DMS79 (cell line): Measurements from ENCODE around the gene ZSWIM6.
"Not testable (repeated sequence)": the region's sequence is repeated elsewhere in the genome, so short reads cannot be mapped to it uniquely, and the experiment has no call there.

ENCODE experiments used
- DNase-seq: peaks from one replicate; lab custom pipeline; 2025; lab: John Stamatoyannopoulos, UW

Gene ZSWIM6

DNA sequence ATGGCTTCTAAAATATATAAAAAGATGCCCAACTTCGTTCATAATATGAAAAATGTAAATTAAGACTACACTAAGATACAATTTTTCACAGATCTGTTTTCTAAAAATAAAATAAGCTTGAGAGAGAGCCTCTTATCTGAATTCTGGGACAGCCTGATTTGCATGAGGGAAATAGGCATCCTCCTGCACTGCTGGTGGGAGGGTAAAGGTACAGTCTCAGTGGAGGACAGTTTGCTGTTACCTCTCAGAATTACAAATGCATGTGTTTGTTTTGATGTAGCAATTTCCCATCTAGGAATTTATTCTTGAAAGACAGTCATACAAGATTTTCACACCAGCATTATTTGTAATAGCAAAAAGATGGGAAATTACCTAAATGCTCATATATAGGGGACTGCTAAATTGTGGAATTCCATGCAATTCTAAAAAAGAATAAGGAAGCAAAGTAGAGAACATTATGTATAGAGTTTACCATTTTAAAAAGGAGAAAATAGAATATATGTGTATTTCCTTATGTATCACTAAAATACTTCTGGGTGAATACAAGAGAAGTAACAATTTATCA, 75.7 kb downstream of the ZSWIM6 start:
- no peak for DNase-seq

DNA sequence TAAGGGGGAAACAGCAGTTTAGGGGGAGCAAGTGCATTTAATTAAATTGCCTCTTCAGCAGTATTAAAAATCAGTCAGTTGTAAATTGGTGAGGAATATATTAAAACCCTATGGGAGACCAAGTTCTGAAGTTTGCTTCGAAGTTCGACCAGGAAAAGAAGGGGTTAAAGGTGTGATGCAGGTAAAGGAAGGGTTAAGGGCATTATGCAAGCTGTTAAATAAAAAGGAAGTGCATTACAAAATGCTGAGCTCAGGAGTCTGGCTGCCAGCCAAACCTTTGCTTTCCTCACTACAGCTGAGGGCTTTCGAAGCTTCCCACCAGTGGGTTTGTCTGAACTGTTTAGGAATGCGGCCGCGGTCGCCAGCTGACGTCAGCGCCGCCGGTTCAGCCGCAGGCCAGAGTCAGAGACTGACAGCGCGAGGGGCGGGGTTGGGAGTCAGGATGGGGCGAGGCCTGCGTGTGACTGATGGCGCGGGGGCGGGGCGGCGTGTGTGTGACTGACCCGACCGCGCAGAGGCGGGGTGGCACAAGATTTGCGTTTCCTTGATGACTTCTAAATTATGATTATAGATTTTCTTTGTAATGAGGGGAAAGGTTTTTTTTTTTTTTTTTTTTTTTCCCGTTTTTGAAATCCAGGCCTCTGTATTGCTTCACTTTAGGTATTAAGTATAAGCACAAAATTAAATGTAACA, 76.6 kb downstream of the ZSWIM6 start:
- peak; percentile 79 for DNase-seq

DNA sequence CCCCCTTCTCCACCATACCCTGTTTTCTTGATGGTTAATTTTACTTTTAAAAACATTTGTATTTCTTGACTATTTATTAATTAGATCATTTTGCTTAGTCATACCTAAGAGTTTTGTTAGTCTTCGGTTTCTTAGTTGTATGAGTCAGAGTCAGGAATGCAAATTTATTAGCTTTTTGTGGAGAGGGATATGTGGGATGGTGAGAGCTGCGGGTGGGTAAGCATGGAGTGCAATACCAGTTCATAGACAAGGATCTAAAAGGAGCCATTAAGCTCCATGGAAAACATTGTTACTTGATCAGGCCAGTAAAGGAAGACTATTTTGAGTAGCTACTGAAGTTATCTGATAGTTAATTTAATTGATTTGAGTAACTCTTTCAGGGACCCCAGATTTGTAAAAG, 77.5 kb downstream of the ZSWIM6 start:
- no peak for DNase-seq

DNA sequence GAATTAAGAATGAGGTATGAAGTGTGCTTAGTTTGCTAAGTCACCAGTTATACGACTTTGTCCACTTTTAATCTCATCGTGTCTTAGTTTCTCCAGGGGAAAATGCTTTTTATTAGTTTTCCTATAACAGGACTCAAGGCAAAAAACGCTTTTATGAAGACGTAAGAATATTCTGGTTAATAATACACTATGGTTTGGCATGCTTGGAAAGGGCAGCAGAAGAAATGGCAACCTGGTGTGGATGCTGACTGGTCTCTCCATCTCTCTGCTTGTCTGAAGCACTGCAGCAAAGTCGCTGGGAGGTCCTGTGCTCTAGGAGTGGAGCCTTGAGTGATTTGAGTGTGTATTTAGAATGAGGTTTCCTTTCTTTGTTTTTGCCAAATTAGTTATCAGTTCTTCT, 78.8 kb downstream of the ZSWIM6 start:
- no peak for DNase-seq

DNA sequence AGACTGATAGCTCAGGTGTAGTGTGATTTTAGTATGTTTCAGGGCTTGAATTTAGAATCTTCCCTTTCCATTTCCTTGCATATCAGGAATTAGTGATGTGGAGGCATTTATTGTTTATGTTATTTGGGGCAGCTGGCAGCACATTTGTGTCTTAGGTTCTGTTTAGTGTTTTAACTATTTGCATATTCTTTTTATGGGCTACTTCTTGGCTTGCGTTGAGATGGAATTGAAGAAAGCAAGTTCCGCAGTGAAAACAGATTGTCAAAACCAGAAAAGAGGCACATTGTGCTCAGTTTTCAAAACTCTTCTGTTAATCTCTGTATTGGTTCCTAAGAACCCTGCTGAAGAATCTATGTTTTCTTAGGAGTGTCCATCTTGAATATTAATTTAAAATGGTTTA, 80.3 kb downstream of the ZSWIM6 start:
- no peak for DNase-seq

DNA sequence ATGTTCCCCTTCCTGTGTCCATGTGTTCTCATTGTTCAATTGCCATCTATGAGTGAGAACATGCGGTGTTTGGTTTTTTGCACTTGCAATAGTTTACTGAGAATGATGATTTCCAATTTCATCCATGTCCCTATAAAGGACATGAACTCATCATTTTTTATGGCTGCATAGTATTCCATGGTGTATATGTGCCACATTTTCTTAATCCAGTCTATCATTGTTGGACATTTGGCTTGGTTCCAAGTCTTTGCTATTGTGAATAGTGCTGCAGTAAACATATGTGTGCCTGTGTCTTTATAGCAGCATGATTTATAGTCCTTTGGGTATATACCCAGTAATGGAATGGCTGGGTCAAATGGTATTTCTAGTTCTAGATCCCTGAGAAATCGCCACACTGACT, 81.1 kb downstream of the ZSWIM6 start:
- not testable (repeated sequence) for DNase-seq

DNA sequence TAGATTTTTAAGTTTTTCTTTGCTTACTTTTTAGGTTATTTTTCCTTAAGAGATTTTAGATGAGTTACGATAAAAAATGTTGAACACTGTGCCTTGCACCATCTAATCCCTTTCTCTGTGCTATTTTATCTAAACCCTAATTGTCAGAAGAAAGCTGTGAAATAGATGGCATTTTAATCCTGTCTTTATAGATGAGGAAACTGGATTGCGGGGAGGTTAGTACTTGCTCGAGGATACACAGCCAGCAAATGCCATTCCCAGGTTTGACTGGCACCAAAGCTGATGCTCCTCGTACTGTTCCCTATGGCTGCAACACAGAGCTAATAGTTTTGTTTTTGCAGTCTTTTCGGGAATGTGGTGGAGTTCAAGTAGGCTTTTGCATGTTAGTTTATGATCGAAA, 82.7 kb downstream of the ZSWIM6 start:
- DNase-seq, result no peak

DNA sequence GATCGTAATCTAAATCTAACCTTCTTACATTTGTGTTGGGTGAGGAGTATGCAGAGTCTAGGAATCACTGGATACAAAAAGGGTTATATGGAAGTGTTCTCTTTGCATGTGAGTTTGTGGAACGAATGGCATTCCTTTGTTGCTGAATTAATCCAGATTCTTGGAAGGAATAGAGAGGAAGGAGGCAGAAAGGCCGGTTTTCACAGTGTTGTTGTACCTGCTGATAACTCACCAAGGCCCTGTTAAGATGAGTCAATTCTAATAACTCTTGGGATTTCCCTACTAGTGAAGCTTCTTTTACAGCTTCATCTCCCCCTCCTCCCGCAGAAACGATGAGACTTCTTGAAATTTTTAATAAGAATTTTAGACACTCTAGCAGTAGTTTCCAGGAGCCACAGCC, 84.0 kb downstream of the ZSWIM6 start:
- no peak for DNase-seq

DNA sequence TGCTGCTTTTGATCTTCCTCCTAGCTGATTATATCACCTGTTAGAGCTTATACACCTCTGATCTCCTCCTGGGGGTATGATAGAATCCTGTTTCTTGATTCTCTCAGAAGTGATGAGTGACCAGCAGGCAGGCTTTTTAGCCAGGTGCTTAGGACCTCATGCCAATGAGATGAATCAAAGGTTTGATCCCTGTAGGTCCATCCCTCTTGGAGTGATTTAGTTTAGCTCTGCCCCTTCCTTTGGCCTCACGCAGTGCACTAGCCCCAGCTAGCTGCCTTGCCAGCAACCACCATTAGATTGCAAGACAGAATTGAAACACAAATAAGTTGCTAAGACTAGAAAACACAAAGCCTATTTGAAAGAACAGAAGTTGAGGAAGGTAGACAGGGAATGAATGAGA, 84.4 kb downstream of the ZSWIM6 start:
- no peak for DNase-seq

DNA sequence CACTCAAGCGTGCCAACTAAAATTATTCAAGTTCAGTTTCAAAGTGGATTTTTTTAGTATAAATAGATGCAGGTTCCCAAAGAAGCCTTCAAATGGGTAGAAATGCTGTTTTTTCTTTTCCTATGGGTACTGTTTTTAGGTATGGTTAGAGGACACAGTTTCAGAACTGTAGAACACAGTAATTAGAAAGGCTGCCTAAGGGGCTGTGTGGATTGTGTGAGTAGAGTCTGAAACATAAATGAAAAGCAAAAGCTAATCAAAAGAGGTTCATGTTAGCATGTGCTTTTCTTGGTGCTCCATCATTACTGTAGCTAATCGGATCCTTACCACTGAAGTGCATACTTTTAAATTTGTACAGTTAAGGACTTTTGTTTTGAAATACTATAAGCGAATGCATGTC, 85.3 kb downstream of the ZSWIM6 start:
- no peak for DNase-seq

DNA sequence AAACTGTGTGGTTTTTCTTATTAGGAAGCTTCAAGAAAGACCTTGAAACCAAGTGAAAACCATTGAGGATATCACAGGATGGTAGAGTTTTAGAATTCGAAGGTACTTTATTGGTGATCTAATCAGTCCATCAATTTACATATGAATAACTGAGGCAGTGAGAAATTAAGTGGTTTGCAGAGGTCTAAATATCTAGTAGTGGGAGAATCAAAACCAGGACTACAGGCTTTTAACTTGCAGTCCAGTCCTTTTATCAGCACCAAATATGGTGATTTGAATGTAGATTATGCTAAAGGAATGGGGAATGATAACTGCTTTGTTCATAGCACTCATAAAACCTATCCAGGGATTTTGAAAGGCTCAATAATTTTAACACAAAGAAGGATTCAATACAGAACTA, 85.8 kb downstream of the ZSWIM6 start:
- DNase-seq, result no peak

DNA sequence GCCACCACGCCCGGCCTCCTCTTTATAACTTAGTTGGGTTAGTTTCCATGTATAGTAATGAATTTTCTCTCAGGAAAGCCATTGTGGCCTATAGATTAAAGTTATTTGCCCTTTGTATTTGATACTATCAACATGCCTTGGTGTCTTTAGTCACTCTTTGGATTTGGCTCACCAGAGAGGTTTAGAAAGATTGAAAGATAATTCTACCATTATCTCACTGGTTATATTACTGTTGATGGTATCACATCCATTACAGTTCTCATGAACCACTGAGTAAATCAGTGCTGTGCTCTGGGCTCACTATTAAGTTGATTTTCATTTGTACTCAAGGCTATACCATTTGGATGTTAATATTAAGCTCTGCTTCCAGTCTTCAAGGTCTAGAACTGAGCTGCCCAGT, 87.0 kb downstream of the ZSWIM6 start:
- no peak for DNase-seq

DNA sequence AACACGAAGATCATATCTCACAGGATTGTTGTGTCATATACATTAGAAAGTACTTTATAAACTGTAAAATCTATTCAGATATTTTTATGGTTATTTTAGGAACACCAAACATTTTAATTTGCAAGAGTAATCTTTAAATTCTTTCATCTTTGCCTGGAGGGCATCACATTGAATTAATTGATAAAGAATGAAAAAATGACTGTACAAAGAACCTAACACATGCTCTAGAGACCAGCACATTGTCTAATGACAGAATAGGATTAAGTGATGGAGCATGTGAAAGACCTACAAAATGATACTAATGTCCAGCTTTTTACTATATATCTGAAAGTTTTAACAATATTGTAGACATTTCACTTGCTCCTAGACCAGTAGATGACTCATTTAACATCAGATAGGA, 88.0 kb downstream of the ZSWIM6 start:
- DNase-seq, result no peak

DNA sequence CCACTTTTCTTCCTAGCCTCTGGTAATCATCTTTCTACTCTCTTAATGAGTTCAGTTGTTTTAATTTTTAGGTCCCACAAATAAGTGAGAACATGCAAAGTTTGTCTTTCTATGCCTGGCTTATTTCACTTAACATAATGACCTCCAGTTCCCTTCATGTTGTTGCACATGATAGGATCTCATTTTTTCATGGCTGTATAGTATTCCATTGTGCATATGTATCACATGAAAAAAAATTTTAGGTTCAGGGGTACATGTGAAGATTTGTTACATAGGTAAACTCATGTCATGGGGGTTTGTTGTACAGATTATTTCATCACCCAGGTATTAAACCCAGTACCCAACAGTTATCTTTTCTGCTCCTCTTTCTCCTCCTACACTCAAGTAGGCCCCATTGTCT, 89.2 kb downstream of the ZSWIM6 start:
- not testable (repeated sequence) for DNase-seq

DNA sequence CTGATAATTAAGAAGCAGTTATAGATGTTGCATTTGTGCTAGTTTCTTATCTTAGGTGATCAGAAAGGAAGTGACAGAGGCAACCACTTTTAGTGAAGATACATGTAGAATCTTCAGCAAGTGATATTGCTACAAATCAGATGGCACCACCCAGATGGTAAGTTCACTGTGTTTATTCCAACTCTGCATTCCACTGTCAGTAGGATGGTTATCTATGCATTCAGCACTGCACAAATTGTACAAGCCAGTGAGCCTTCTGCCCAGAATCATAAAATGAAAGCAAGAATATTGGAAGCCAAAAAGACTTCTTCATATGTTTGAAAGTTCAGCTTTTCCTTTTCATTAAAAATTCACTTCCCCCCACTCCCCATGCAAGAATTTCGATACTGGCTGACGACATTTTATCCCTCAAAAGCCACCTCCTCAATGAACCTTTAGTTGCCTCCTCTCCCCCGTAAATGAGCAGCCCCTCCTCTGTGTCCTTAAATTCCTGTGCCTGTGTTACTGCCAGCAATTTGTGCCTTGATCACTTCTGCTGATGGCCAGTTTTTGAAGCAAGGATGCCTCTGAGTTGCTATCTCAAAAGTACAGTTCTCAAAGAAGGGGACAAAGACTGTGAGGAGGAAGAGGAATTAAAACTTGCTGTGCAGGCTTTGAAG, 91.6 kb downstream of the ZSWIM6 start:
- DNase-seq, result no peak

DNA sequence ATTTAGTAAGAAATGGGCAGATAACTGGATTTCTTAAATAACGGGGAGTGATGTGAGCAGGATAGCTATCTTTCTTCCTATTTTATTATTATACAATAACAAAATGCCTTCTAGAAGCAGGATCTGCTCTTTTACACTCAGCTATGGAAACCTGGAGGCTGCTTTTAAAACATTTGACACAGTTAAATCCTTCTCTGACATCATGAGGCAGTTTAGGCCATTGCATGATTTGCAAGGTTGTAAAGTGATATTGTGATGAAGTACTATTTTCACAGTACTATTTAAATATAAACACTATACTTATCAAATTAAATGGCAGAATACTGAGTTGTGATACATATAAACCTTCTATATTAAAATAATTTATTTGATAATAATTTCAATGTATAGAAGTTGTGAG, 93.9 kb downstream of the ZSWIM6 start:
- no peak for DNase-seq

DNA sequence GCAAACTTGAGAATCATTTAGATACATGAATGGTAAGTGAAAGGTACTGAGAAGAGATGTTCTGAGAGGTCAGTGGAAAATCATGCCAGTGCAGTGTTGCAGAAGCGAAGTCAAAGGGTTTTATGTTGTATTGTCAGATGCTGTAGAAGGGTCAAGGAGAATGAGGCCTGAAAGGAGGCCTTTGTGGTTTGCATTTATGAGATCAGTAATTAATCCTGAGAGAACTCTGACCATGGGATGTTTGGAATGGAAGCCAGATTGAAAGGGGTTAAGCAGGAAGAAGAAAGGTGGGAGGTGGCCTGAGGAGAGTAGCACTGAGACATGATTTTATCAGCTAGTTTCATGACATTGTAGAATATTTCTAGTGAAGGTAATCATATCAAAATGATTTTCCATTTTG, 97.8 kb downstream of the ZSWIM6 start:
- DNase-seq, result no peak

DNA sequence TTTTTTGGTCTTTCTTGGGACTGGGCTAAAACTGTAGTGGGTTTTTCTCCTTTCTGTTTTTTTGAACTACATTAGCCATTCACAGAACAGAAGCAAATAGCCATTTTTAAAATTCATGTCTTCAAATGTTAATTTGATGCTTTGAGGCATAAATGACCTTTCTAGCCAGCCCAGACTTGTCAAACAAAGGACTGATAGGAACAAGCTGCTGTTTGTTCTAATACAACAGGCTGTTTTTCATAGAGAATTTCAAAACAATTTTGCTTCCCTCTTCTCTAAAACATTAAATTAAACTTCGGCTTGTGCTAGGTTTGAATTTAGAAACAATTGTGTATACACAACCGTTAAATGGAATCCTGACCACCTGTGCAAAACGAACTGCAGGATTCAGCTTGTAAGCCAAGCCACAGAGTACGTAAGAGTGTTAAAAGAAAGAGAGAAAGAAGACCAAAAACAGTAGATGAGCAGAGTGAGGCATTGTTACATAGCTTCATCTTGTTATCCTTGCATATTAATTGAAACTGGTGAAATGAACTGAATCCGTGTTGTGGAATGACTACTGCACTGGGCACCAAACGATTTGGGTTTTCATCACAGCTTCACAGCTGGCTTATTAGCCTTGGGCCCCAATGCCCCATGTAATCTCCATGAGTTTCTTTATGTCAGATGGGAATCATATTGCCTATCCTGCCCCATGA, 100.0 kb downstream of the ZSWIM6 start:
- DNase-seq, result no peak

DNA sequence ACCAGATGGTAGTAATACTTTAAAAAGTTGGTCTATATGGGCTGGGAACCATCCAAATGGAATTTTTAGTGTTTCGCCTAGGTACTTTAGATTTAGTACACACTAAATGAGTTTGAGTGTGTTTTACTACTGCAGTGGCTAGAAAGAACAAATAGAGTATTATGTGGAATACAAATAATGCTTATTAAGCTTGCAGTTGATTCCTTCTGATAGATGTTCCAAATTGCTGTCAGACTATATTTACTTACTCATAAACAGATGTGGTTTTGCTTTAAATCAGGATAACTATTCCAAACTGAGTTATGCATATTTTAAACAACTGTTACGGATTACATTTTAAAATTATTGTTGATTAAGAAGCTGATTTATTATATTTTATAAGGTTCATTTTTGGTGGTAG, 103.3 kb downstream of the ZSWIM6 start:
- DNase-seq, result no peak

DNA sequence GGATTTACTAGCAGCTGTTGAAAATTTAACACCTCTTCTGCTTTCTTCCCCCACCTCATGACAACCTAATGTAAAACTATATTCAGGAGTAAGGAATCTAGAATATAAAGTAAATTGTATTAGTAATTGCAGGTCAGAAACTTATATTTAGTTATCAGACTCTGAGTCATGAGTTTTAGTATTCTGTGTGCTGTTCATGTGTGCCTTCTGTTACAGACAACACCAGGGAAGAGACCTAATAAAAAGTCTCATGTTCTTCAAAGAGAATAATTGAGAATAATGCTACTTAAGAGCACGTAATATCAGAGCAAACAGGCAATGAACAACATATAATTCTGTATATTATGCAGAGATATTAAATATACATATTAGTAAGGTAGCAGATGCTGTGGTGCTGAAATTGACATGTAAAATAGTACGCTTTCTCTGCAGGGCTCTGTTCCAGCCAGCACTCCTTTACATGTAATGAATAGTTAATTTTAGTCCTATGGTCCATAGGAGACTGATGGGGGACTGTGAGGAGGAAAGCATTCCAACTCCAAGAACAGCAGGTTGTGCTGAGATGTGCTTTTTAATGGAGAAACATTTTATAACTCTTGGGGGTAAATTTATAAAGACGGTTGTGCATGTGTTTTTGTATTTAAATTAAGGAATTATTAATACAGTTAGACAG, 106.4 kb downstream of the ZSWIM6 start:
- no peak for DNase-seq

DNA sequence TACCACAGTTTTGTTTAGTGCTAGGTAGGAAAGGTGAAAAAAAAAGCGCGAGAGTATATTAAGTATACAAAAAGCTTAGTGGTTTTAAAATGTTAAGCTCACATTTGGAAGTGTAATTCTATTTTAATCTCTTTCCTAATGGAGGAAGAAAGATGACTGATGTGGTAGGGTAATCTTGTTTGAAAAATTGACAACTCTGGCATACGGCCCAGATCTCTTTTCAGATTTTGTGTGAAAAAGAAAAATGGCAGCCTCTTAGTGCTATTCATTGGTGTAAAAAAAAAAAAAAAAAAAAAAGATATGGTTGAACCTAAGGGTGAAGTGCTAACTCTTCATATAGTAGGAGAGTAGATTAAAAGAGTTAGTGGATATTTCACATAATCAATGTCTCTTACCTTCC, 108.0 kb downstream of the ZSWIM6 start:
- DNase-seq, result no peak

DNA sequence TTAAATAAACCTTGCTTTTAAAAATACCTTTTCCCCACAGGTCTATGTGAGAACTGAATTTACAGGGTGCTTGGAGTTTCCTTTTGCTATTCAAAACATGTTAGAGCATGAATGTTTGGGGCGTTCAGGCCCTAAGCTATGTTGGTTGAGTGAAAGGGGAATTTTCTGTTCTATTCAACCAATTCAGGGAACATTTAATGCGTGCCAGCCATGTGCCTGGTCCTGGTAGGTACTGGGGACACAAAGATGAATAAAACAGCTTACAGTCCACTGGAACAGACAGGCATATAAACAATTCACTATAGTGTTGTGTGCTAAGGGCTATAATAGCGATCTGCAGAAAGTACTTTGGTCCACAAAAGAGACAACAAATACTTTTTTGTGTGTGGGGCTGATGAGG, 108.5 kb downstream of the ZSWIM6 start:
- no peak for DNase-seq

DNA sequence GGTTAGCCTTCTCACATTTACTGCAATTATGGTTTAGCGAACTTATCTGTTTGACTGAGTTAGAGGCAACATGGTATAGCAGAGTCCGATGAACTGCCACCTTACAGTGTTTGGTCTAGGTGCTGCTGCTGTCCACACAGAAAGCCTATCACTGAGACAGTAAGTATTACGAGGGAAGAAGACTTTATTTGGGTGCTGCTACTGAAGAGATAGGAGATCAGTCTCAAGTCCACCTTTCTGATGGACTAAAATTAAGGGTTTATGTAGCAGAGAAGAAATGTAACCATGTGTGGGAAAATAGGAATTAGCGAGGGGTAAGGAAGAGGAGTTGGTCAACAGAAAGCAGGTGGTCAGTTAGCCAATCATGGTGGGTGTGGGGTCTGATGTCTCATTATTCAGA, 109.7 kb downstream of the ZSWIM6 start:
- no peak for DNase-seq
